Stimulated activated CD8-positive, alpha-beta memory T cell treated with anti-CD3 and anti-CD28 coated beads, Interleukin-12 subunit alpha, Interleukin-12 subunit beta, amount 100 ng/mL, for 1 hour (primary cell): ENCODE results near the gene RAPGEF3.

Experiments
- DNase-seq: peaks from one replicate; pipeline ENCODE4 v3.0.0-alpha.2; 2020; ENCODE audit warnings: low read depth

The RAPGEF3 gene

GRCh38 chr12:47743311-47743860 is 15.3 kb downstream of the RAPGEF3 start:
- DNase-seq: no peak

- DNase-seq: peak; percentile 59
Measured at GRCh38 chr12:47742253-47742825, 16.3 kb downstream of the RAPGEF3 start.

GRCh38 chr12:47741340-47741703 is 17.4 kb downstream of the RAPGEF3 start:
- peak; percentile 52 for DNase-seq

GRCh38 chr12:47740606-47741339 is 17.9 kb downstream of the RAPGEF3 start:
- DNase-seq: no peak

DNA sequence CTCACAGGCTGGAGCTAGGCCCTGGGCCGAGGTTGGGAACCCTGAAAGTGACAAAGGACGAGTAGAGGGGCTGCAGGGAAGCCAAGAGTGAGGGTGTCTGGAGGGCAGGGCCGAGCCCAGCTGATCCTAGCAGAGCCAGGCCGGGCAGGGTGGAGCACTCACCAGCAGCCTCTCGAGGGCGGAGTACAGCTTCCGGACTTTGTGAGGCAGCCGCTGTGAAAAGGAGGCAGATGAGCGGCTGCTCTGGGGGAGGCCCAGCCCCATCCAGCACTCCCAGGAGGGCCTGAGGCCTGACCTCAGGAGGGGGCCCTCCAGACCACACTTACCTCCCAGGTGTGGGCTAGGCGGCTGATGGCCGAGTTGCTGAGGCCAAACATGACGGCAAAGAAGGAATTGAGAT is 18.7 kb downstream of the RAPGEF3 start:
- no peak for DNase-seq

- no peak for DNase-seq
Measured at GRCh38 chr12:47739297-47739696, 19.4 kb downstream of the RAPGEF3 start.

DNA sequence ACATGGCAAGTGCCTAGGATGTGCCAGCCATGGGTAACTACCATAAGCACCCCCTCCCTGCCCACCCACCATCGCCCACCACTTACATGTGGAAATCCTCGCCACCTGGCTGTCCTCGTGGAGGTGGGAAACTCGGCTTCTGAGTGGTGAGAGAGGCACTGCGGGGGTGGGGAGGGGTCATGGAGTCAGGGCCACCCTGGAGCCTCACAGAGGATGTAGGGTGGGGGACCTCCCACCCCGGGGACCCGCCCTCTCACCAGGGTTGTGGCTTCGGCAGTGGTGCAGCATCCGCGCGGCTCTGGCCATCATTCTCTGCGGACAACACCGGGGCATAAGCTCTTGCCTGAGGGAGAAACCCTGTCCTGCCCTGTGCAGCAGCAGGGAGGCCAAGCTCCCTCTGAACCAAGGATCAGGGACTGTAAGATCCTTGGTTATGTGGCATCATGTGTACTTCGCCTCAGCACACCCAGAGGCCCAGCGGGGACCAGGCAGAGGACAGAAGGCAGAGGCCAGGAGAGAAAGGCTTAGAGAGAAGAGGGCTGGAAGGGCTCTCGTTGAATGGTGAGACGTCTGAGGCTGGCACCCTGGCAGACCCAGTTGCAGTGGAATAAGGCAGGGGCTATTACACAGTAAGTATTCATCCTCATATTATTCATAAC is 20.6 kb downstream of the RAPGEF3 start:
- DNase-seq: no peak

- no peak for DNase-seq
Measured at GRCh38 chr12:47736877-47737676, 21.6 kb downstream of the RAPGEF3 start.

GRCh38 chr12:47736216-47736615 is 22.5 kb downstream of the RAPGEF3 start:
- DNase-seq: no peak

DNA sequence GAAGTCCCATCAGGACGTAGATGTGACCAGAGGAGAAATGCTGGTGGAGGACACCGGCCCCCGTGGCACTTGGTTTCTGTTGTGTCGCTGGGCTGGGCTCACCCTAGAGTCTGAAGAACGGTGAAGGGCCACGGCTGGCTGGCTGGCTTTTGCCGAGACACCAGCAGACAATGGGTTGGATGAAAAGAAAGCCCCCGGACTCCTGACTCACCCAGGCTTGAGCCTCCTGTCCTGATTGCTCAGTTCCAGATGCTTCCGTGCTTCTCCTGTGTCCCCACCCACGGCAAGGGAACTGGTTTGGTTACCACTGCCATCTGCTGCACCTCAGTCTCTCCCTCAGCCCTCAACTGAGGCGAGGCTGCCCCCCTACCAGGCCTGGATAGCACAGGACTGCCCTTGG is 23.0 kb downstream of the RAPGEF3 start:
- no peak for DNase-seq

GRCh38 chr12:47734725-47735480 is 23.8 kb downstream of the RAPGEF3 start:
- DNase-seq: no peak

DNA sequence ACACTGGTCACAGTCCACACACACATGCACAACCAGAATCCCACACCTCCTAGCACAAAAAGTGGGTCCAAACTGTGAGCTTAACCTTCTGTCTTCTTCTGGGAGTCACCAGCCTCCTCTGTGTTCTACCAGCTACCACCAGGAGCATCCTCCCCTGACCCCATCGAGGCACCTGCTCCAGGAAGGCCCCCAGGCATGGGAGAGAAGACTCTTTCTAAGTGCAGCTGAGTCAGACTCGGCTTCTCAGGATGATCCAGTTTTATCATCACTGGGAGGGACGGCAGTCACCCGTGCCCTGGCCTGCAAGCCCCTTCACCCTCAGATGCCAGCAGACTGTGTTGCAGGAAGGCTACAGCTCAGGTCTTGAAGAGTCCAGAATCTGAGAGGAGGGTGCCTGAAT is 25.5 kb downstream of the RAPGEF3 start:
- no peak for DNase-seq

GRCh38 chr12:47732504-47732903 is 26.2 kb downstream of the RAPGEF3 start:
- no peak for DNase-seq

- no peak for DNase-seq
Measured at GRCh38 chr12:47731723-47732122, 27.0 kb downstream of the RAPGEF3 start.

- no peak for DNase-seq
Measured at GRCh38 chr12:47730341-47730744, 28.3 kb downstream of the RAPGEF3 start.

GRCh38 chr12:47729233-47729632 is 29.4 kb downstream of the RAPGEF3 start:
- no peak for DNase-seq

DNA sequence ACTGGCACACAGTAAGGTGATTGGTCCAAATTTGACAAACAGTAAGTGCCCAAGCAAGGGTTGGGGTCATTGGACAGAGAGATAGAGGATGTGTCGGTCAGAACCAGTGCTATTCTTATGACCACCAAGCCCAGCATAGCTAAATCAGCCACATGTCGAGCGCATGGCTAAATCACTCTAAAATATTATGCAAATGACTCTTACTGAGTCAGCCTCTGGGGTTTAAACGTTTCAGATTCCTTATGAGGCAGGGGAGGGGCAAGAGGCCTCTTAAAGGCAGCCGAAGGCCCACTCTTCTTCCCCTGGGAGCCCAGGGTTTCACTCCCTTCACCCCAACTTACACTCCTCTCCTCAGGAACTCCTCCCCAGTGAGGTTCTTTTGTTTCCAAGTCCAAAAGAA is 32.8 kb downstream of the RAPGEF3 start:
- no peak for DNase-seq

- no peak for DNase-seq
Measured at GRCh38 chr12:47725091-47725772, 33.4 kb downstream of the RAPGEF3 start, which contains the start of gene ENDOU. Gene ENDOU, minus strand, starts transcription at chr12:47725490. Its CDS starts 77 bp downstream, at chr12:47725413.

DNA sequence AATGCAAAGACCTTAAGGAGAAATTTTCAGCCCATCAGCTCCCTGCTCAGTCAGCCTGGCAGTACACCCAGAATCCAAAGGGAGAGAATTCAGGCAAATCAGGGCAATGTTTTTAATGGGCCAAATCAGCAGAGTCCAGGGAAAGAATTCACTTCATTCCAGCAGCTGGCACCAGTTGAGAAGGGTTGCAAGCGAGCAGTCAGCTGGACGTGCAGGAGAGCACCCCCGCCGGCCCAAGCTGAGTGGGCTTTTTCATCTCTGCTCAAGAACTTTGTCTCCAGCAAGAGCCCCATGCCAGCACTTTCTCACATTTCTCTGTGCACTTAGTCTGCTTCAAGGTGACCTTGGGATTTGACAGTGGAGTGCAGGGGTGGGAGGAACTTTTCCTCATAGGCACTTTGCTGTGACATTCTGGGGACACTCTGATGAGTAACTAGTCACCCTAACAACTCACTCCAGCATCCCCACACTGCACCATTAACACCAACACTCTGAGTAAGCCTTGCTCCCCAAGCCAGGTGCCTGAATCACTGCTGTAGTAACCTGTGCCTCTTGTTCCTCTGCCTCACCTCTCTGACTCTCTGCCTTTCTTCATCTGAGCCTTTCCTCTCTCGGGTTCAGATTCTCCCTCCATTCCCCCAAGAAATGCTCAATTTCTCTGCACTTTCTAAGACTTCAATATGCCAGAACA is 35.6 kb downstream of the RAPGEF3 start:
- no peak for DNase-seq

DNA sequence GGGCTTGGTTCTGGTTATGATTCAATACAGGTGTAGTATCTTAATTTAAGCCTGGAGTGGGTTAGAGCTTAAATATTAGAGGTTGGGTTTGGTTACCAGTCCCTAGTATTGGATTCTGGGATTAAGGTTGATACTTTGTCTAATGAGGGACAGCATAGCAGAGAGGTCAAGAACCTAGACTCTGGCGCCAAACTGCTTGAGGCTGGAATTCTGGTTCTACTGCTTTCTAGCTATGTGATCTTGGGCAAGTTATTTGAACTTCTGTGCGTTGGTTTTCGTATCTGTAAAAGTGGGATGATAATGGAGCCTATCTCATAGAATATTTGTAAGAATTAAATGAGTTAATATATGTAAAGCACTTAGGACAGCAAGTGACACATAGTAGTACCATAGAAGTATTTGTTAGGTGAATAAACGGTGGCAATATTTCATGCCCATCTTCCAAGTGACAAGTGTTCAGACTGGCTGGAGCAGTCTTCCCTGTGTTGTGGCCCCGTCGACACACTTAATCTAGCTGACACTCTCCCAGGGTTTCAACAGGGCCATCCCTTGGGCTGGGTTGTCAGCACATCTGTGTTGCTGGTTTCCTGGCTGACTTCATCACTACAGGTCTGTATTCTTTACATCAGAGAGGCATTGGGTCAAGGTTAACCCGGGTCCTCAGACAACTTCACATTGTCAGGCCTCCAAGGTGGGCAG is 36.4 kb downstream of the RAPGEF3 start:
- DNase-seq: no peak
